Measurements from ENCODE around the gene GPC2.
"Not testable (repeated sequence)": the region's sequence is repeated elsewhere in the genome, so short reads cannot be mapped to it uniquely, and the experiment has no call there.

- TF ChIP-seq CTCF (conservative IDR thresholded peaks at IDR 0.05 in 1 of 2, IDR thresholded peaks at IDR 0.05 in 1 of 2; ENCODE audit: extremely low read depth in 1 of 2, insufficient read depth in 1 of 2, low read depth in 1 of 2, low read length in 2 of 2); EZH2 (IDR thresholded peaks at IDR 0.05; ENCODE audit: borderline replicate concordance, low read length): not testable (repeated sequence)
These were observed 42.8 kb upstream of the GPC2 start, which contains the start of gene PVRIG for GRCh38 chr7:100219801-100220585.

Data from mammary epithelial cell (primary cell).